ENCODE results near the gene DHX16.

The DHX16 gene

GRCh38 chr6:30626484-30627366 is 46.1 kb downstream of the DHX16 start, which contains the start of gene ATAT1:
Gene ATAT1, plus strand, starts transcription at chr6:30626874.
- peak; percentile 92 for DNase-seq

- DNase-seq, result no peak
These were observed 47.3 kb downstream of the DHX16 start for GRCh38 chr6:30625511-30625910.

GRCh38 chr6:30619561-30619960 is 53.2 kb downstream of the DHX16 start:
- no peak for DNase-seq

- DNase-seq, result no peak
These were observed 54.5 kb downstream of the DHX16 start for GRCh38 chr6:30618270-30618797.

GRCh38 chr6:30617565-30618269 is 55.1 kb downstream of the DHX16 start, which contains the start of gene MRPS18B:
Gene MRPS18B, plus strand, starts transcription at chr6:30617840. Its CDS starts 26 bp downstream, at chr6:30617866.
- DNase-seq, result peak; percentile 99

GRCh38 chr6:30616811-30617564 is 55.8 kb downstream of the DHX16 start, which contains the start of gene PPP1R10:
Gene PPP1R10, minus strand, starts transcription at chr6:30617243. Its CDS starts 7,299 bp downstream, at chr6:30609944.
- DNase-seq, result peak; percentile 100

- DNase-seq, result peak; percentile 73
These were observed 56.6 kb downstream of the DHX16 start for GRCh38 chr6:30615958-30616810.

GRCh38 chr6:30615219-30615957 is 57.4 kb downstream of the DHX16 start:
- DNase-seq, result peak; percentile 69

GRCh38 chr6:30614843-30615218 is 58.0 kb downstream of the DHX16 start:
- peak; percentile 96 for DNase-seq

- DNase-seq, result peak; percentile 42
These were observed 58.6 kb downstream of the DHX16 start for GRCh38 chr6:30614044-30614842.

- no peak for DNase-seq
These were observed 59.4 kb downstream of the DHX16 start for GRCh38 chr6:30613251-30614043.

- DNase-seq, result no peak
These were observed 60.0 kb downstream of the DHX16 start for GRCh38 chr6:30612687-30613248.

- no peak for DNase-seq
These were observed 60.6 kb downstream of the DHX16 start for GRCh38 chr6:30612213-30612612.

- no peak for DNase-seq
These were observed 61.0 kb downstream of the DHX16 start for GRCh38 chr6:30611856-30612194.

- DNase-seq, result no peak
These were observed 61.5 kb downstream of the DHX16 start for GRCh38 chr6:30611150-30611855.

GRCh38 chr6:30610065-30610464 is 62.7 kb downstream of the DHX16 start:
- DNase-seq, result no peak

- no peak for DNase-seq
These were observed 68.8 kb downstream of the DHX16 start for GRCh38 chr6:30603961-30604360.

All from CD4-positive, alpha-beta T cell treated with Interleukin-10 for 1 hour (primary cell).